Ammon's horn (tissue), 1 donor: Measurements from ENCODE around the gene GLRX2.
A peak's percentile ranks its signal among the peaks of the same experiment; 100 is the strongest.
"Not testable (repeated sequence)": the region's sequence is repeated elsewhere in the genome, so short reads cannot be mapped to it uniquely, and the experiment has no call there.

ENCODE experiments used
- DNase-seq: peaks from one replicate; pipeline ENCODE4 v3.0.0-alpha.2; 2016; ENCODE audit warnings: low spot score

The GLRX2 gene

GRCh38 chr1:193104907-193105820 is at the start of gene GLRX2:
Gene GLRX2, minus strand, starts transcription at chr1:193105414. Its CDS starts 32 bp downstream, at chr1:193105382.
- peak; percentile 89 for DNase-seq

DNA sequence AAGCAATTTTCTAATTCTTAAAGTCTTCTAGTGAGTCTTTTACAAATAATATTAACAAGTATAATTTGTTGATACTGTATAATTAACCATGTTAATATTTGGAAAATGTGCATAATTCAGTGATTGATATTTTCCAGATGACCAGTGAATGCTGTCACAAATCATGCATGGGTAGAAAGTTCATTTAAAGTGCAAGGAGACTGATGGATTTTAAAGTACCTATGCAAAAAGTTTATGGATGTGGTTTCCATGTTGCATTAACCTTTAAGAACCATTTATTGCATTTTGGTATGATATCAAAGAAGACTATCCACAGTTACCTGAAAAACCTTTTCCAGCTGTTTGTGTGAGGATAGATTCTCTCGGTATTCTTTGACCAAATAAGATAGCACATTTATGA is 39.8 kb upstream of the GLRX2 start:
- no peak for DNase-seq

- no peak for DNase-seq
These were observed 39.2 kb upstream of the GLRX2 start for GRCh38 chr1:193144361-193144938.

- peak; percentile 9 for DNase-seq
These were observed 38.1 kb upstream of the GLRX2 start for GRCh38 chr1:193143285-193143684.

- DNase-seq, result no peak
These were observed 37.2 kb upstream of the GLRX2 start for GRCh38 chr1:193142409-193142808.

GRCh38 chr1:193141804-193142203 is 36.6 kb upstream of the GLRX2 start:
- no peak for DNase-seq

- DNase-seq, result no peak
These were observed 35.0 kb upstream of the GLRX2 start for GRCh38 chr1:193140254-193140653.

DNA sequence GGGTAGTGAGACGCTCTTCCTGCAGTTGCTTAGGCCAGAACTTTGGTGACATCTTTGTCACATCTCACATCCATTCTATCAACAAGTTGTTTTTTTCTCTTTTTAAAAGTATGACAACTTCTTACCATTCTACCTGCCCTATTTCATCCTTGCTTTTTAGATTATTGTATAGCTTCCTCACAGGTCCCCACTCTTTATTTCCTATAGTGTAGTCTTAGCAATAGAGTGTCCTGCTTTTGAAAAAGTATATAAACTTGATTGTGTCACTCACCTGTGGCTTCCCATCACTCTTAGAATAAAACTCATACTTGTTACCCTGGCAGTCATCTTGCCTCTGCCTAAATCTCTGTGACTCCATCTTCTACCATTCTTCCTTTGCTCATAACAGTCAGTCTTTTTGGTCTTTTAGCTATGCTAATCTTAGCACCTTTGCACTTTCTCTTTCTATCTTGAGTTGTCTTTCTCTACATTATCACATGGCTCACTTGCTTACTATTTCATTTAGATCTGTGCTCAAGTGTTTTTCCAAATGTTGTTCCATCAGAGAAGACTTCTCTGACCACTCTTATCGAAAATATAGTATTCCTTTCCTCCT is 26.1 kb upstream of the GLRX2 start:
- DNase-seq, result no peak

DNA sequence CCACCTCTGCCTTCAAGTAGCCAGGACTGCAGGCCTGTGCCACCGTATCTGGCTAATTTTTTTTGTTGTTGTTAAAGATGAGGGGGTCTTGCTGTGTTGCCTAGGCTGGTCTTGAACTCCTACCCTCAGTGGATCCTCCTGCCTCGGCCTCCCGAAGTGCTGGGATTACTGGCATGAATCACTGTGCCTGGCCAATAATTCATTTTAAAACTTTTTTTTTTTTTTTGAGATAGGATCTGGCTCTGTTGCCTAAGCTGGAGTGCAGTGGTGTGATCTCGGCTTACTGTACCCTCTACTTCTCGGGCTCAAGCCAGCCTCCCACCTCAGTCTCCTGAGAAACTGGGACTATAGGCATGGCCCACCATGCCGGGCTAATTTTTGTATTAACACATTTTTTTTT is 20.2 kb upstream of the GLRX2 start:
- DNase-seq, result no peak

DNA sequence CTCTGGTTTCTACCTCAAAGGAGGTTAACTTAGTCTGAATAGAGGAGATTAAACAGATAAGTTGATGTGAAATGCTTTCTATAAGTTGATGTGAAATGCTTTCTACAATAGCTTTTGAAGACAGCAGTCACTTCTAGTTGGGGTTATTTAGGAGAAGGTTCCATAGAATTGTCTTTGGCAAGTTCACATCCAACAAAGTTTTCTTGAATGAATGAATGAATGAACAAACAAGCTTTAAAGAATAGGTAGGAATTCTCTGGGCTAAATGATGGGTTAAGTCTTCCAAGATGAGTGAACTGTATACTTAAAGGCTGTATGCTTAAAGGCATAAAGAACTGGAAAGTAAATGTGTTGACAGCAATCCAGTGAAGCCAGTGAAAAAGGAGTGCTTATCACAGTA is 18.5 kb upstream of the GLRX2 start:
- DNase-seq, result no peak

DNA sequence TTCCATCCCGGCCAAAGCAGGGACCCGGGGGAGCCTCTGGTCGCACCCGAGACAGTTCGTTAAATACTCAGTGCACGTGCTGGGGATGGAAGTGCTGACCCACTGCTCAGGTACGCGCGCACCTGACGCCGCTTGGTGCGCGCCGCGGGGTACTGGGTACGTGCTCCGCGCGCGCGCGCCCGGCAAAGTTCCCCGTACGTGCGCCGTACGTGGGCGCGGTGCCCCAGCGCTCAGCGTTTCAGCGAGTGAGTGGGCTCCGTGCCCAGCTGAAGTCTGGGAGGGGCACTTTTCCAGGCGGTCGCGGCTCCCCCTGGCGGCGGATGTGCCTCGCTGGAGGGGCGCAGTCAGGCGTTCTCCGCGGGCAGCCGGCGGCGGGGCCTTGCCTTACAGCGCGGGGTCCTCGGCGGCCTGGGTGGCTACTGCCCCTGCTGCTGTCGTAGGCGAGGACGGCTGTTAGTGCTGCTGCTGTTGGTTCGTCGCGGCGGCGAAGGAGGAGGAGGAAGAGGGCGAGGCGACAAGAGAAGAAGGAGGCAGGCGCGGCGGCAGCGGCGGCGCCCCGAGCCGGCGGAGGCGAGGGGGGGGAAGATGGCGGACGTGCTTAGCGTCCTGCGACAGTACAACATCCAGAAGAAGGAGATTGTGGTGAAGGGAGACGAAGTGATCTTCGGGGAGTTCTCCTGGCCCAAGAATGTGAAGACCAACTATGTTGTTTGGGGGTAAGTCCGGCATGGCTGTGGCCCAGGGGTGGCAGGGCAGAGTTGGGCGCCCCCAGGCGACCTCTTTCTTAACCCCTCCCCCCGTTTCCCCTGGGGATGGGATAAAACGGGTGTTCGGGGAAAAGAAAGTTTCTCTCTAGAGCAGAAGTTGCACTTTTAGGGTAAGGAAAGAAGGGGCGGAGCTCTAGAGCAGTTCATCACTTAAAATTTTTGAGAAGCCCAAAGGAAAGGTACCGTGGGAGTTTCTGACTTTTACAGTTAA is 16.7 kb upstream of the GLRX2 start, which contains the start of gene CDC73:
Gene CDC73 (plus strand): TSS at position 416 of the 978 bp plus-strand sequence. CDS start 170 bp downstream, at position 586.
- peak; percentile 97 for DNase-seq

DNA sequence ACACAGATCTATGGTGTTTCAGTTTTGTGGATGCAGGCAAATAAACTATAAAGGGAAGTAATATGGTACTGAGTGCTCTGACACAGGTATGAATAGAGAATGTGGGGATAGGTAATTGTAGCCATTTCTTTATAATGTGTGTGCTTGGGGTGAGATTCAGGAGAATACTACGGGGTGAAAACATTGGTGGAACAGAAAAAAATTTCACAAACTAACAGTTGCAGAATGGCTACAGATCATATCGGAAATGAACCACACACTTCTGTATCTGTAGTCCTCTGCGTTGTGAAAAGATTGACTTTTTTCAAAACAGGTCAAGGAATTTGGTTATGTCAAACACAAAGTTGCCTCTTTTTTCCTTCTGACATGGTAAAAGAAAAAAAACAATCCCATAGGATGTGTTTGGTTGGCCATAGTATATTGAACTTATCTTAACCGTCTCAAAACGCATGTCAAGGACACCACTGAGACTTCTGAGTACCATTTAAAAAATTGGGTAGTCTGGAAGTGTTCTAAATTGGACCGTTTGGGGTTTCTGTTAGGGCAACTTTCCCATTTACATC is 15.5 kb upstream of the GLRX2 start:
- no peak for DNase-seq

- no peak for DNase-seq
These were observed 13.9 kb upstream of the GLRX2 start for GRCh38 chr1:193118803-193119730.

- DNase-seq, result no peak
These were observed 13.0 kb upstream of the GLRX2 start for GRCh38 chr1:193118194-193118593.

DNA sequence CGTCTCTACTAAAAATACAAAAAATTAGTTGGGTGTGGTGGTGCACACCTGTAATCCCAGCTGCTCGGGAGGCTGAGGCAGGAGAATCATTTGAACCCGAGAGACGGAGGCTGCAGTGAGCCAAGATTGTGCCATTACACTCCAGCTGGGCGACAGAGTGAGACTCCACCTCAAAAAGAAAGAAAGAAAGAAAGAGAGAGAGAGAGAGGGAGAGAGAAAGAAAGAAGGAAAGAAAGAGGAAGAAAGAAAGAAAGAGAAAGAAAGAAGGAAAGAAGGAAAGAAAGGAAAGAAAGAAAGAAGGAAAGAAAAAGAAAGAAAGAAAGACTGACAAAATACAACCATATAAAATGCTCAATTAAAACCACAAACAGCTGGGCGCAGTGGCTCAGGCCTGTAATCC is 12.0 kb upstream of the GLRX2 start:
- not testable (repeated sequence) for DNase-seq

DNA sequence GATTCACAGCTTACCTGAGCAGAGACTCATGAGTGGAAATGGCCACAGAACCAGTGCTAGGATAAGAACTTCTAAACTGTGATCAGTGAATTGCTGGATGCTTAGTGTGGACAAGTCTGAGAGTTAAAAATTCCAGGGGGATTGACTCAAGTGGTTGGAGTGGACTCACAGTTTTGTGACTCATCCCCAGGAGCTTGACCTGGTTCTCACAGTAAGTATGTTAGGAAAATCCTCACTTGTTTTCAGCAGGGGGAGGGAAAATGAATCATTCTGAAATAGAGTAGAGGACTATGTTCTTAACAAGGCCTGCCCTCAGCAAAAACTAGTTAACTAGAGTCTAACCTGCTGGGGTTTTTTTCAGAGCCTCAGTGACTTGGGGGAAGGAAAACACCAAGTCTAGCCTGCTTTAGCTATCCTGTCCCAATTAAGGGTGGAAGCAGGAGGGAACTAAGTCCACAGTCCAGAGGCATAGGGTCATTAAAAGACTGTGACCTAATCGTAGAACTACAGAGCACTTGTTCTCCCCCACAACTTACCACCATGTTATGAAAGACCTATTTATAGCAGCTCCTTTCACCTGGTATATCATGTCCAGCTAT is 10.5 kb upstream of the GLRX2 start:
- DNase-seq, result no peak

DNA sequence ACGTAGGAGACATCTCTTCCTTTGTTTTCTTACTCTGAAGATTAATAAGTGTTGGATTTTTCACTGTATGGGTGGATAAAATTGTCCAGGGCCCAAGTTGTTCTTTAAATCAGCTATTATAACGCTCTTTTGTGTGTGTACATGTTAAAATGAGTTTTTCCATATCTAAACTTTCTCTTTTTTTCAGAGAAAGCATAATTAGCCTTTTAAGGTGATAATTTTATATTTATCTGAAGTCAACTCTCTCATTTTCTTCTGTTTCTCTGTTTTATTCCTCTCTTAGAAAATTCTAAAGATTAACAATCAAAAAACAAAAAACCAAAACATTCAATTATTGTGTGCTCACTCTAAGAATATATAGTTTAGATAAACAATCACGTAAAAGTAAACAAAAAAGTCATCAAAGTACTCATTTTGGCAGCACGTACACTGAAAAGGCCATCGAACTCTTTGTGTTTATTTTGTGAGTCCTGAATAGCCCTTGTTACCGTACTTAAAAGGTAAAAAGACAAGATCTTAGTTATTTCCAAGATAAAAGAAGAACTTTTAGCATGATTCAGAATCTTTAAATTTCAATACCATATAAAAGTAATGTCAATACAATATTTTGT is 9.4 kb upstream of the GLRX2 start:
- DNase-seq, result no peak

GRCh38 chr1:193113992-193114332 is 8.7 kb upstream of the GLRX2 start:
- DNase-seq, result no peak

DNA sequence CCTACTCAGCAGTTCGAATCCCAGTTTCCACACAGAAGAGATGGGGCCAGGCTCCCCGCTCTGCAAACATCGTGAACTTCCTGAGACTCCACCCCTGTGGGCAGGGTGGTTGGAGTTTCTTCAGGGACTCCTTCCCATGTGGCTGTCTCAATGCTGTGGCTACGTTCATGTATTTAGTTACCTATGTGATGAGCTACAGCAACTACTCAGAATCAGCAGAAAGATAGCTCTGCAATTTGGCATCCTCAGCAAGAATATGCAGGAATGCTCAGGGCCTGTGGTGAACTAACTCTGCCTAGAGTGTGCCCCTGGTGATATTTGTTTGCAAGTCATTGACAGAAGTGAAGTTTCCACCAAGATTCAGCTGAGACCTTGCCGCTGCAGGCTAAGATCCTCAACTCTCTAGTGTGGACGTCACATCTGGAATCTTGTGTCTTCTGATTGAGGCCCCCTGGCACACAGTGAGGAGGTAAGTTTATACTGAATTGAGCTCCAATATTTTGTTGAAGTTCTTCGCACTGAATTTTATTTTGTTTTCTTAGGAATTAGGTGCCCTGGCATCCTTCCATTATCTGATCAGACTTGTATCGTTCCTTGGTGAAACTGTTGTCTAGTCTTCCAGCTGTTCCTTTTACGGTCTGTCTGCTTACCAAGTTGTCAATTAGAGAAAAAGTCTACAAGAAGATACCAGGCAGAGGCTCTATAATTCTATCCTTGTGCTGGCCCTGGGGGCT is 8.2 kb upstream of the GLRX2 start:
- no peak for DNase-seq
